Breast epithelium (tissue), 4 donors: Measurements from ENCODE around the gene RYR1. TPM values are rescaled to one million over a fixed set of nuclear protein-coding genes. Genes with fewer than 3 reads are reported as not detected.
"Not testable (repeated sequence)": the region's sequence is repeated elsewhere in the genome, so short reads cannot be mapped to it uniquely, and the experiment has no call there.

ENCODE experiments used
- DNase-seq, 2 donors: peaks; one replicate each; pipeline ENCODE4 v3.0.0-alpha.2; 2019; ENCODE audit warnings: low spot score in 2 of 2
- H3K27ac ChIP-seq, 2 donors: fragments of 200-600 bp; sonication (generic) in 1 of 2; one replicate each; pipeline ENCODE4 v1.5.1; 2016 to 2019; ENCODE audit warnings: mild to moderate bottlenecking in 1 of 2
- H3K27me3 ChIP-seq, 2 donors: fragments of 200-600 bp; sonication (generic) in 1 of 2; one replicate each; pipeline versions ENCODE4 v1.5.1 to v1.6.0; 2017 to 2019; ENCODE audit warnings: control low read depth in 1 of 2, mild to moderate bottlenecking in 1 of 2
- H3K36me3 ChIP-seq: fragments of 200-600 bp; one replicate; pipeline ENCODE4 v1.5.1; 2019
- H3K4me1 ChIP-seq, 2 donors: fragments of 200-600 bp; sonication (generic); one replicate each; pipeline ENCODE4 v1.5.1; 2016 to 2019; ENCODE audit warnings: control low read depth in 1 of 2
- H3K4me3 ChIP-seq, 3 donors: fragments of 200-600 bp; sonication (generic); 1 replicate in 2 of 3; 2 replicates in 1 of 3; pipeline ENCODE4 v1.5.1; 2016 to 2019; ENCODE audit warnings: mild to moderate bottlenecking in 3 of 3, moderate library complexity in 2 of 3
- H3K9me3 ChIP-seq, 2 donors: fragments of 200-600 bp; sonication (generic) in 1 of 2; one replicate each; pipeline ENCODE4 v1.5.1; 2016 to 2019; ENCODE audit warnings: control low read depth in 1 of 2
- CTCF ChIP-seq, 3 donors: fragments of 450-650 bp; IDR thresholded peaks; one replicate each; pipeline ENCODE4 v1.5.1; 2016 to 2017; ENCODE audit warnings: antibody characterized with exemption in 3 of 3, mild to moderate bottlenecking in 3 of 3, moderate library complexity in 3 of 3
- POLR2A ChIP-seq: fragments of 450-650 bp; IDR thresholded peaks from one replicate; pipeline ENCODE4 v1.6.1; 2016; ENCODE audit warnings: antibody characterized with exemption, mild to moderate bottlenecking, moderate library complexity
- POLR2AphosphoS5 ChIP-seq, 3 donors: sonication (generic); formaldehyde crosslinking; IDR thresholded peaks; one replicate each; pipeline ENCODE4 v1.6.1; 2017; ENCODE audit warnings: antibody characterized with exemption in 3 of 3
- intact Hi-C: fragments of 100-400 bp; cut with DNase I; formaldehyde crosslinking; loops from one replicate; pipeline ENCODE4 v1.15.1; 2023; ENCODE audit warnings: low total_unique reads
- total RNA-seq, 3 donors: library from RNA; depleted of rRNA; stranded (reverse); fragments of >200 nt; gene quantifications; one replicate each; pipeline ENCODE4 v1.1.0, GENCODE V29; 2016

Gene RYR1
- total RNA-seq, 3 donors from 2014 or later: 1.3 to 6.7 (median 3.5) TPM

- Histone ChIP-seq H3K27ac (no peak overlapping the region), H3K9me3 (no peaks in the 10 kb centered on the region), H3K36me3 (no peaks in the 10 kb centered on the region), H3K4me1 (no peaks in the 10 kb centered on the region), H3K27me3 (no peaks in the 10 kb centered on the region), H3K4me3 (no peak overlapping the region)
- TF ChIP-seq POLR2AphosphoS5 (IDR thresholded peaks at IDR 0.05): no peak
- TF ChIP-seq CTCF (IDR thresholded peaks at IDR 0.05): no peak
- no peak for TF ChIP-seq POLR2A
- no peak for DNase-seq
- intact Hi-C loops: loop anchor here (10.0 kb wide), 1 partner anchor 940 kb away; the partner anchor contains the start of gene SAMD4B
Measured at GRCh38 chr19:38404858-38405257, 28.6 kb upstream of the RYR1 start.

DNA sequence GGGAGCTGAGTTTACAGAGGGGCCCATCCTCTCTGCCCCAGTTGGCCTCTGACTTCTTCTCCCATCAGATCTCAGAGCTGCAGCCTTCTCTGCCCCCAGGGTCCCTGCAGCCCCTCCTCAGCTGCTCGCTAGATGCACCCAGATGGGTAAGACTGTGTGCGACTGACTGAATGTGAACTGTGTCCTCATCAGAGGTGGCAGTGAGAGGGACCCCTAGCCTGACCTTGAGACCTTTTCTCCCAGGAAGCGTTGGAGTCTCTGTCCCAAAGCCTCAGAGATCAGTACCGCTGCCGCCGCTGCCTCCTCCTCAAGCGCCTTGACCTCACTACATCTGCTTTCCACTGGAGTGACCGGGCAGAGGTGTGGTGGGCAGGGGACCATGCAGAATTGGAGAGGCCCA, 28.2 kb upstream of the RYR1 start:
- H3K4me3 ChIP-seq: no peak overlapping the region
- H3K9me3 ChIP-seq: no peaks in the 10 kb centered on the region
- H3K27me3 ChIP-seq: no peaks in the 10 kb centered on the region
- no peak for DNase-seq
- no peak overlapping the region for H3K27ac ChIP-seq
- no peaks in the 10 kb centered on the region for H3K36me3 ChIP-seq
- H3K4me1 ChIP-seq: no peaks in the 10 kb centered on the region
- no peak for TF ChIP-seq CTCF (IDR thresholded peaks at IDR 0.05)
- no peak for TF ChIP-seq POLR2AphosphoS5 (IDR thresholded peaks at IDR 0.05)
- TF ChIP-seq POLR2A: no peak
- intact Hi-C loops: loop anchor here (10.0 kb wide), 1 partner anchor 940 kb away; the partner anchor contains the start of gene SAMD4B

- Histone ChIP-seq H3K27ac (no peak overlapping the region), H3K9me3 (no peaks in the 10 kb centered on the region), H3K27me3 (no peaks in the 10 kb centered on the region), H3K4me1 (no peaks in the 10 kb centered on the region), H3K4me3 (no peak overlapping the region), H3K36me3 (no peaks in the 10 kb centered on the region)
- no peak for DNase-seq
- intact Hi-C loops: loop anchor here (2.0 to 10.0 kb wide), 2 partner anchors 65 to 935 kb away; partner anchors contain the start of gene SAMD4B
- TF ChIP-seq POLR2AphosphoS5 (IDR thresholded peaks at IDR 0.05): no peak
- no peak for TF ChIP-seq POLR2A
- no peak for TF ChIP-seq CTCF (IDR thresholded peaks at IDR 0.05)
Measured at GRCh38 chr19:38409631-38410133, 23.8 kb upstream of the RYR1 start.

GRCh38 chr19:38410407-38410806, 23.1 kb upstream of the RYR1 start:
- H3K4me3 ChIP-seq, H3K9me3 ChIP-seq, H3K4me1 ChIP-seq, H3K27ac ChIP-seq, H3K27me3 ChIP-seq, intact Hi-C loops, DNase-seq, H3K36me3 ChIP-seq: not testable (repeated sequence)

DNA sequence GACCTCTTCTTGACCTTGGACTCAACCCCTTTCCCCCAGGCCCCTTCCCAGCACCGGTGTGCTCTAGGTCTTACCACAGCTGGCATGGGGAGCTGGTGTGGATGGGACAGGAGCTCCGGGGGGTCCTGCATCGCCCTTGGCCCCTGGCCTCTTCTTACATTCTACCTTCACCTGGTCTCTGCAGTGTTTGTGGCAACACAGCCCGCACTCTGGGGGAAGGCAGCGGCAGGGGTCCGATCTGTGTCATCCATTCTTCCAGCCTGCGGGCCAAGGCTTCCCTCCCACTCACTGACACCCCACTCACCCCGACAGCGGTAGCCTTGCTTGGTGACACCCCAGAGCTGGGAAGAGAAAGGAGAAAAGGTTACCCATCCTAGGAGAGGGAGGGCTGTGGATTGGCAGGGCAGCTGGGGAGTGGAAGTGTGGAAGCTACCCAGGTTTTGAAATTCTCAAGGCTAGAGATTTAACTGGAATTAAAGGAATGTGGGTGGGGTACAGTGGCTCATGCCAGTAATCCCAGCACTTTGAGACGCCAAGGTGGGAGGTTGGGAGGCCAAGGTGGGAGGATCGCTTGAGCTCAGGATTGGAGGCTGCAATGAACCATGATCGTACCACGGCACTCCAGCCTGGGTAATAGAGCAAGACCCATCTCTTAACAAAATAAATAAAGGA, 22.3 kb upstream of the RYR1 start:
- Histone ChIP-seq H3K27me3 (no peaks in the 10 kb centered on the region), H3K36me3 (no peaks in the 10 kb centered on the region), H3K4me1 (no peaks in the 10 kb centered on the region), H3K27ac (no peak overlapping the region), H3K9me3 (no peaks in the 10 kb centered on the region), H3K4me3 (no peak overlapping the region)
- intact Hi-C loops: no loop called here
- no peak for DNase-seq
- TF ChIP-seq POLR2A (no peak), CTCF (IDR thresholded peaks at IDR 0.05) (no peak), POLR2AphosphoS5 (IDR thresholded peaks at IDR 0.05) (no peak)

- H3K27me3 ChIP-seq, H3K9me3 ChIP-seq, intact Hi-C loops, DNase-seq, H3K4me3 ChIP-seq, H3K36me3 ChIP-seq, H3K27ac ChIP-seq, H3K4me1 ChIP-seq: not testable (repeated sequence)
Measured at GRCh38 chr19:38411898-38412297, 21.6 kb upstream of the RYR1 start.
